Measurements from ENCODE around the gene SFR1. TPM values are rescaled to one million over a fixed set of nuclear protein-coding genes. Genes with fewer than 3 reads are reported as not detected.

Gene SFR1
- total RNA-seq, result 8.5 and 11.6 TPM in 2 replicates

GRCh38 chr10:104121485-104122224 lies at the start of gene SFR1:
SFR1 (plus strand) TSS chr10:104122171; CDS start chr10:104122184, 13 bp downstream.

GRCh38 chr10:104085801-104086400 lies 36.1 kb upstream of the SFR1 start, which contains the start of gene COL17A1:
COL17A1 (minus strand) TSS chr10:104085880; CDS start chr10:104080673, 5,207 bp downstream.

Other genes starting within 250 kb of the SFR1 start
- gene STN1, start 204.0 kb upstream of the SFR1 start, total RNA-seq, result 36.7 and 37.5 TPM in 2 replicates
- gene SLK, start 155.0 kb upstream of the SFR1 start, total RNA-seq, result 13.4 and 19.2 TPM in 2 replicates
- gene COL17A1, start 36.3 kb upstream of the SFR1 start, total RNA-seq, result under 0.01 and 0.15 TPM in 2 replicates
- gene CFAP43, start 110.2 kb downstream of the SFR1 start, total RNA-seq, result under 0.01 TPM in 1 of 2 replicates, not detected in the other
- 293 and 302 TPM in 2 replicates for gene GSTO1, start 132.7 kb downstream of the SFR1 start, total RNA-seq
- gene GSTO2, start 147.0 kb downstream of the SFR1 start, total RNA-seq, result 7.3 and 7.6 TPM in 2 replicates
- gene ITPRIP, start 216.3 kb downstream of the SFR1 start, total RNA-seq, result 20.2 and 21.6 TPM in 2 replicates
- gene CFAP58, start 231.7 kb downstream of the SFR1 start, total RNA-seq, result 0.15 and 0.17 TPM in 2 replicates